Brain pericyte (primary cell): ENCODE measurements around the gene ACACB.

Source experiments
- DNase-seq: peaks from one replicate; pipeline ENCODE4 v3.0.0-alpha.2; 2012; ENCODE audit warnings: low read depth, low spot score

ACACB gene

GRCh38 chr12:109115758-109116610 lies at the start of gene ACACB:
Gene ACACB, plus strand, starts transcription at chr12:109116587. Its CDS starts 22,819 bp downstream, at chr12:109139406.
- DNase-seq: no peak

GRCh38 chr12:109069307-109070271 lies 46.8 kb upstream of the ACACB start:
- DNase-seq: no peak

DNA sequence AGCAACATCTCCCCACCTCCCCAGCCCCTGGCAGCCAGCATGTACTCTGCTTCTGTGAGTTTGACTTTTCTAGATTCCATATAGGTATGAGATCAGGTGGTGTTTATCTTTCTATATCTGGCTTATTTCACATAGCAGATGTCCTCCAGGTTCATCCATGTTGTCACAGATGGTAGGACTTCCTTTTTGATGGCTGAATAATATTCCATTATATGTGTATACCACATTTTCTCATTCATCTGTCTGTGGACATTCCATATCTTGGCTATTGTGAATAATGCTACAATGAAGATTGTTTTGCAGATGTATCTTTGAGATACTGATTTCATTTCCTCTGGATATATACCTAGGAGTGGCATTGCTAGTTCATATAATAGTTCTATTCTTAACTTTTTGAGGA lies 41.5 kb upstream of the ACACB start:
- DNase-seq: no peak

DNA sequence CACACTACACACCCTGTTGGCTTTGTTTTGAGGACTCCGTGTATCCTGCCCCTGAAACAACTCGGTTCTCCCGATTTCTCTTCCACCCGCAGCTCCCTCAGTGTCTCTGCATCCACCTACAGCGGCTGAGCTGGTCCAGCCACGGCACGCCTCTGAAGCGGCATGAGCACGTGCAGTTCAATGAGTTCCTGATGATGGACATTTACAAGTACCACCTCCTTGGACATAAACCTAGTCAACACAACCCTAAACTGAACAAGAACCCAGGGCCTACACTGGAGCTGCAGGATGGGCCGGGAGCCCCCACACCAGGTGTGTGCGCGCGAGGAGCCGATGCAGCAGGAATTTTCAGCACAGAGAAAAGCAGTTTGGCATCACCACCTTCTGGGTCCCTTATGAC lies 33.6 kb upstream of the ACACB start:
- DNase-seq: no peak

GRCh38 chr12:109084425-109084824 lies 32.0 kb upstream of the ACACB start:
- DNase-seq: no peak

DNA sequence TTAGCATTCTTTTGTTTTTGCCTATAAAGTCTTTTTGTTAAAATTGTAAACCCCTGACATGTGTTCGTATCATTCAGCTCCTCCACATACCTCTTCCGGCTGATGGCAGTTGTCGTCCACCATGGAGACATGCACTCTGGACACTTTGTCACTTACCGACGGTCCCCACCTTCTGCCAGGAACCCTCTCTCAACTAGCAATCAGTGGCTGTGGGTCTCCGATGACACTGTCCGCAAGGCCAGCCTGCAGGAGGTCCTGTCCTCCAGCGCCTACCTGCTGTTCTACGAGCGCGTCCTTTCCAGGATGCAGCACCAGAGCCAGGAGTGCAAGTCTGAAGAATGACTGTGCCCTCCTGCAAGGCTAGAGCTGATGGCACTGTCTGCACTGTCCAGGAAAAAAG lies 30.8 kb upstream of the ACACB start:
- no peak for DNase-seq

DNA sequence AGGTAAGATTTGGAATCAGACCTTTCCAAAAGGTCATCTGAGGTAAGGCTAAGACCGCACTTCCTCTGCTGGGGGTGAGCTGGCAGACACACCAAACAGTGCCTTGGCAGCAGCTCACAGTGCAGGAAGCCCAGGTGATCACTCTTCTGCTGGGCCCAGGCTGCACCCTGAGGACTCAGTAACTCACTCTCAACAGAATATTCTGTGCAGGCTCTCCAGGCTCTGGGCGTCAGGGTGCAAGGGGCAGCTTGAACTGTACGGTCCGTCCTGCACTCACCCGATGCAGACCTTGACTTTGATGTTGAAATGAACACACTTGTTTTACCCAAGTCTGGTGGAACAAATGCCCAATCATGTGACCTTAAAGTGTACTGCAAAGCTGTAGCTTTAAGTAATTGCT lies 29.1 kb upstream of the ACACB start:
- DNase-seq: no peak

DNA sequence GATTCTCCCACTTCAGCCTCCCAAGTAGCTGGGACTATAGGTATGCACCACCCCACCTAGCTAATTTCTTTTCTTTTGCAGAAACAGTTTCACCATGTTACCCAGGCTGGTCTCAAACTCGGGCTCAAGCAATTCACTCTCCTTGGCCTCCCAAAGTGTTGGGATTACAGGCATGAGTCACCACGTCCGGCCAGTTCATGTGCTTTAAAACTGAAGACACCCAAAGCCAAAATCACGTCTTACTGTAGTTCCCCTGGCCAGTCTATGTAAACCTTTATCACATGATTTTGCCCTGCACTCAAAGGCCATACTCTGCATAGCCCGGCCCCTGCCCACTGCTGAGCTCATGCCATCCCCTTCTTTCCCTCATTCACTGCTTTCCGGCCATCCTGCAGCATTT lies 27.6 kb upstream of the ACACB start:
- DNase-seq: no peak

DNA sequence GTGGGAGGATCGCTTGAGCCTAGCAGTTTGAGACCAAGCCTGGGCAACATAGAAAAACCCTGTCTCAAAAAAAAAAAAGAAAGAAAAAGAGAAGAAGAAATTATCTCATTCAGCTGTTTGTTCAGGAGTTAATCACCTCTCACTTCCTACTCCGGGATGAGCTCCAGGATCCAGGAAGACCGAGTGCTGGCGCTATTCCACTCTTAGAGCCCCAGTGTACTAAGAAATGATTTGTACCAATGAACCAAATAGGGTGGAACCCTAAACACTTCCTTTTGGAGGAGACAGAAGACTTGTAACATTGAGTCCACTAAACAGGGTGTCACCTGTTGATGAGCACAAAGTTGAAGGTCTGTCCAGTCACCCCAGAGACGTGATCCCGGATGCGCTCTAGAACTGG lies 26.7 kb upstream of the ACACB start:
- DNase-seq: no peak

GRCh38 chr12:109092497-109093021 lies 23.8 kb upstream of the ACACB start:
- DNase-seq: no peak

DNA sequence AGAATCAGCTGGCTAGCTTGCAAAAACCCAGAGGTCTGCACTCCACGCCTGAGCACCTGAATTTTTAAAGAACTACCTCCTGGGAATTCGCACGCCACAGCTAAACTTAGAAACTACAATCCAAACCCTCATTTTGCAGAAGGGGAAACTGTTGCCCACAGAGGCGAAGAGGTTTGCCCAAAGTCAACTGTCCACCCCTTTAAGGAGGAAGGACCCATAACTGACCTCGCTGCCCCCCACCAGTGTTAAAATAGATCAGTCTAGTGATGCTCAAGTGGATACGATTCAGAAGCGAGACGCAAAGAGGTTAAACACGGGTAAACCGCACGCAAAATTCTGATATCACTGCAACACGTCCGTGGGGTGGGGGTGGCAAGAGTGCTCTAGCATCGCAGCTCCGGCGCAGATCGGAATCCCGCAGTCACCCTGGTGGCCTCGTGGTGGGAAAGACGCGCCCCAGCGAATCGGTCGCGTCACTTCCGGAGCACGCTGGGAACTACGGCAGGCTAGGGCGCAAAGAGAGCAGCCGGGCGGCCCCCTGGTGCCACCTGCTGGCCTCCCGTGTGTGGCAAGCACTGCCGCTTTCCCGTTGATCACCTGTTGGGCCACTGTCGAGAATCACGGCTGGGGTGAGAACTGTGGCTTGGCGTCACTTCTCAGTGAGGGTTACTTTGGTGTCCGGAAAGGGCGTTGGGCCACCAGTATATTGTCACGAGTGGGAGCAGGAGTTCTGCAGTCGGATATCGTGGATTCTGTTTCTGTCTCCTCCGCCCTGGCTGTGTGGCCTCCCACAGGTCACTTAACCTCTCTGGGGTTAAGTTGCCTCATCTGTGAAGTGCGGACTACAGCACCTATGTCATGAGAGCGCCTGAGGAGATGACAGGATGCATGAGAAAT lies 23.1 kb upstream of the ACACB start, which contains the start of gene ALKBH2:
TSS of gene ALKBH2 (minus strand) at position 451 of the 897 bp plus-strand sequence. CDS start 686 bp downstream, outside the sequence.
- DNase-seq: peak; percentile 46

DNA sequence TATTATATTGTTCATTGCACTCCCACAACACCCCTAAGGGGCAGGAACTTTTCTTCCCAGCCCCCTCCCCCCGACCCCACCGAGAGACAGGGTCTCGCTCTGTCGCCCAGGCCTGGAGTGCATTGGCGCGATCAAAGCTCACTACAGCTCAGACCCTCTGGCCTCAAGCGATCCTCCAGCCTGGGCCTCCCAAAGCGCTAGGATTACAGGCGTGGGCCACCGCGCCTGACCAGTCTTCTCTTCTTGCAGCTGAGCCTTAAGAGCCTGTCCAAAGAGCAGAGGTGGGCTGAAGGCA lies 19.3 kb upstream of the ACACB start:
- DNase-seq: peak; percentile 15

DNA sequence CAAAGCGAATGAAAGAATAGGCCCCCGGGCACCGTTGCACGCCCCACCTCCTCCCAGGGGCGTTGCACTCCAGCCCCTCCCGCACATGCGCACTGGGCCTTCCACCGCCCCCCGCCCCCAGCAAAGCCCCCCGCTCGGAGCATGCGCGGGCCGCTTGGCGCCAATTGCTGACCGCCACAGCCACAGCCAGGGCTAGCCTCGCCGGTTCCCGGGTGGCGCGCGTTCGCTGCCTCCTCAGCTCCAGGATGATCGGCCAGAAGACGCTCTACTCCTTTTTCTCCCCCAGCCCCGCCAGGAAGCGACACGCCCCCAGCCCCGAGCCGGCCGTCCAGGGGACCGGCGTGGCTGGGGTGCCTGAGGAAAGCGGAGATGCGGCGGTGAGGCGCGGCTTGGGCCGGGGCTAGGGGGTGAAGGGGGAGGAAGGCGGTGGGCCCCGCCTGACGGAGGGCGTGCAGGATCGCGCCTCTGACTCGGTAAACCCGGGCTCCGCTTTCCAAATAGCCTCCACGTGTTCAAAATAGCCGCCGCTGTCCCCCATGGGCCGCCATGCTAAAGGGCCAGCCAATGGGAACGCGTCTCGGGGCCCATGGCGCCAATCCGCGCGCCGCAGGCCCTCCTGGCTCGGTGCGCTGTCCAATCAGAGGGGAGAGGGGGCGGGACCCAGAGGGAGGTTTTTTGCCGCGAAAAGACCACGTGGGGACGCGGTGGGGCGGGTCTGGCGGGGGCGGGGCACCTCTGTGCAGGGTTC lies 18.8 kb upstream of the ACACB start, which contains the start of gene UNG:
TSS of gene UNG (plus strand) at position 163 of the 748 bp plus-strand sequence. CDS start at position 246, 83 bp downstream.
- peak; percentile 83 for DNase-seq

- DNase-seq: peak; percentile 24
These were observed 18.2 kb upstream of the ACACB start for GRCh38 chr12:109098183-109098604.

DNA sequence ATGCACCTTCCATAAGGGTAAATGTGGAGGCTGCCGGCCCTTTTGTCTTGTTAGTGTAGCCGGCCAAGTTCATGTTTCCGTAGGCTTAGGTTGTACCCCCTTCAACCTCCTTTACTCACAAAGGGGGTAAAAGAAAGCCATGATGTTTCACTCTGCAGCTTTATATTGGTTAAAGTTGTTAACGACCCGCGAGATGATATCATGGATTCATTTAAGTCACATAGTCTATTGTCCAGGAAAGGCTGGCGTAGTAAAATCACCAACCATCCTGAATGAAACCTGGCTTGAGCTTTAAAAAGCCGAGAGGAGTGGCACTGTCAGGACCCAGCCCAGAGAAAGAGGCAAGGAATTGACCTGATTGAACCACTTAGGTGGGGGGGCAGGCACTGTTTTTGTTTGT lies 17.7 kb upstream of the ACACB start:
- DNase-seq: no peak

DNA sequence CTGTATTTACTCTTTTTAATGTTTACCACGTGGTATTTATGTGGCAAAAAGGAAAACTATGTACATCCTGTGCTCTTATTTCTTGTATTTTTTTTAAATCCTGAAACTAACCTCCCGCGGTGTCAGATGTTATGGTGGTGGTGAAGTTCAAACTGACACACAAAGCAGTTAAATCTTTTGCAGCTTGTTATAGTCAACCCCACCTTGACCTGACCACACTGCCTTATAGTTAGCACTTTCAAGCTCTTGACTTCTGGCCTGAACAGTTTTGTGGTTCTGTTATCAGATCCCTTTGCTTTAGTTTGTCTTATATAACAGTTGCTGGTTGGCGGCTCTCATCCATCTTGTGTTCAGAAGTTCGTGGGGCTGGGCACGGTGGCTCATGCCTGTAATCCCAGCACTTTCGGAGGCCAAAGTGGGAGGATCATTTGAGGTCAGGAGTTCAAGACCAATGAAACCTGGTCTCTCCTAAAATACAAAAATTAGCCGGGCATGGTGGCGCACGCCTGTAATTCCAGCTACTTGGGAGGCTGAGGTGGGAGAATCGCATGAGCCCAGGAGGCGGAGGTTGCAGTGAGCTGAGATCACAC lies 16.9 kb upstream of the ACACB start:
- no peak for DNase-seq

- DNase-seq: no peak
These were observed 15.6 kb upstream of the ACACB start for GRCh38 chr12:109100741-109101140.

GRCh38 chr12:109102491-109102890 lies 13.9 kb upstream of the ACACB start:
- no peak for DNase-seq

DNA sequence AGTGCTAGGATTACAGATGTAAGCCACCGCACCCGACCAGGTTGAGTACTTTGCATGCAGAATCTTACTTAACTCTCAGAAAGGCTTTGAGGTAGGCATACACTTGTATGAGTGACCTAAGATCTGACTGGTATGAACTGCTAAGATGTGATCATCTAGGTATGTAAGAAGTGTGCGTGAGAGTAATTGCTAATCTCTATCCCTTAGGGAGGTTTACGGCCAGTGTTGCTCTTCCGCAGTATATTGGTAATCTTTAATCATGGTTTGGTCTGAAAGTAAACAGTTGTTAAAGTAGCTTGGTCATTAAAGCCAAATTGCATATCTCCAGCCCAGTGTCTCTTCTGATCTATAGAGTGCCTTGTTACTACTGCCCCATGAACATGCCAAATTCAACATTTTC lies 11.2 kb upstream of the ACACB start:
- no peak for DNase-seq

DNA sequence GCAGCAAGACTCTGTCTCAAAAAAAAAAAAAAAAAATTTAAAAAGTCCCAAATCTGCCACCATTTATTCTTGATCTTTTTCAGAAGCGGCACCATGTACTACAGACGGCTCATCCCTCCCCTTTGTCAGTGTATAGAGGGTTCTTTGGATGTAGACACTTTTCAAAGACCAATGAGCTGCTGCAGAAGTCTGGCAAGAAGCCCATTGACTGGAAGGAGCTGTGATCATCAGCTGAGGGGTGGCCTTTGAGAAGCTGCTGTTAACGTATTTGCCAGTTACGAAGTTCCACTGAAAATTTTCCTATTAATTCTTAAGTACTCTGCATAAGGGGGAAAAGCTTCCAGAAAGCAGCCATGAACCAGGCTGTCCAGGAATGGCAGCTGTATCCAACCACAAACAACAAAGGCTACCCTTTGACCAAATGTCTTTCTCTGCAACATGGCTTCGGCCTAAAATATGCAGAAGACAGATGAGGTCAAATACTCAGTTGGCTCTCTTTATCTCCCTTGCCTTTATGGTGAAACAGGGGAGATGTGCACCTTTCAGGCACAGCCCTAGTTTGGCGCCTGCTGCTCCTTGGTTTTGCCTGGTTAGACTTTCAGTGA lies 6.5 kb upstream of the ACACB start:
- no peak for DNase-seq
